Activated CD4-positive, alpha-beta T cell treated with anti-CD3 and anti-CD28 coated beads, Interleukin-2, amount 50 U/mL, for 16 hours (primary cell): ENCODE measurements around the gene NDUFA3.
"Not testable (repeated sequence)": the region's sequence is repeated elsewhere in the genome, so short reads cannot be mapped to it uniquely, and the experiment has no call there.

ENCODE experiments used
- DNase-seq: peaks from one replicate; pipeline ENCODE4 v3.0.0-alpha.2; 2020

NDUFA3 gene

GRCh38 chr19:54102421-54103169 lies at the start of gene NDUFA3:
Gene NDUFA3, plus strand, starts transcription at chr19:54102855. Its CDS starts 24 bp downstream, at chr19:54102879.
- DNase-seq: peak; percentile 99

- DNase-seq: no peak
Measured at GRCh38 chr19:54062643-54063042, 40.0 kb upstream of the NDUFA3 start.

GRCh38 chr19:54063350-54064116 lies 39.1 kb upstream of the NDUFA3 start, which contains the start of gene VSTM1:
Gene VSTM1, minus strand, starts transcription at chr19:54063897. Its CDS starts 120 bp downstream, at chr19:54063777.
- no peak for DNase-seq

GRCh38 chr19:54069470-54069869 lies 33.2 kb upstream of the NDUFA3 start:
- DNase-seq: no peak

GRCh38 chr19:54073829-54074228 lies 28.8 kb upstream of the NDUFA3 start:
- DNase-seq: no peak

GRCh38 chr19:54074851-54075250 lies 27.8 kb upstream of the NDUFA3 start:
- DNase-seq: no peak

- no peak for DNase-seq
Measured at GRCh38 chr19:54077334-54077733, 25.3 kb upstream of the NDUFA3 start.

- DNase-seq: no peak
Measured at GRCh38 chr19:54081032-54081431, 21.6 kb upstream of the NDUFA3 start, which contains the start of gene TARM1. Gene TARM1, minus strand, starts transcription at chr19:54081365. Its CDS starts 25 bp downstream, at chr19:54081340.

GRCh38 chr19:54084410-54084809 lies 18.2 kb upstream of the NDUFA3 start:
- no peak for DNase-seq

- no peak for DNase-seq
Measured at GRCh38 chr19:54094426-54095000, 8.1 kb upstream of the NDUFA3 start.

- DNase-seq: no peak
Measured at GRCh38 chr19:54095136-54095858, 7.4 kb upstream of the NDUFA3 start.

GRCh38 chr19:54095859-54096616 lies 6.6 kb upstream of the NDUFA3 start:
- peak; percentile 35 for DNase-seq

GRCh38 chr19:54096617-54097106 lies 6.0 kb upstream of the NDUFA3 start:
- DNase-seq: peak; percentile 27

- DNase-seq: no peak
Measured at GRCh38 chr19:54099190-54099902, 3.3 kb upstream of the NDUFA3 start.

GRCh38 chr19:54099903-54100255 lies 2.8 kb upstream of the NDUFA3 start:
- not testable (repeated sequence) for DNase-seq

- no peak for DNase-seq
Measured at GRCh38 chr19:54100561-54100960, 2.1 kb upstream of the NDUFA3 start, which contains the start of gene OSCAR. Gene OSCAR, minus strand, starts transcription at chr19:54100803. Its CDS starts 11 bp downstream, at chr19:54100792.

- DNase-seq: no peak
Measured at GRCh38 chr19:54104998-54105715, 2.5 kb downstream of the NDUFA3 start.

- no peak for DNase-seq
Measured at GRCh38 chr19:54105796-54106195, 3.1 kb downstream of the NDUFA3 start.

GRCh38 chr19:54106716-54107115 lies 4.1 kb downstream of the NDUFA3 start:
- DNase-seq: no peak

GRCh38 chr19:54107876-54108490 lies 5.3 kb downstream of the NDUFA3 start:
- DNase-seq: no peak
